Measurements from ENCODE around the gene C11orf86.
"Not testable (repeated sequence)": the region's sequence is repeated elsewhere in the genome, so short reads cannot be mapped to it uniquely, and the experiment has no call there.

C11orf86 gene

DNA sequence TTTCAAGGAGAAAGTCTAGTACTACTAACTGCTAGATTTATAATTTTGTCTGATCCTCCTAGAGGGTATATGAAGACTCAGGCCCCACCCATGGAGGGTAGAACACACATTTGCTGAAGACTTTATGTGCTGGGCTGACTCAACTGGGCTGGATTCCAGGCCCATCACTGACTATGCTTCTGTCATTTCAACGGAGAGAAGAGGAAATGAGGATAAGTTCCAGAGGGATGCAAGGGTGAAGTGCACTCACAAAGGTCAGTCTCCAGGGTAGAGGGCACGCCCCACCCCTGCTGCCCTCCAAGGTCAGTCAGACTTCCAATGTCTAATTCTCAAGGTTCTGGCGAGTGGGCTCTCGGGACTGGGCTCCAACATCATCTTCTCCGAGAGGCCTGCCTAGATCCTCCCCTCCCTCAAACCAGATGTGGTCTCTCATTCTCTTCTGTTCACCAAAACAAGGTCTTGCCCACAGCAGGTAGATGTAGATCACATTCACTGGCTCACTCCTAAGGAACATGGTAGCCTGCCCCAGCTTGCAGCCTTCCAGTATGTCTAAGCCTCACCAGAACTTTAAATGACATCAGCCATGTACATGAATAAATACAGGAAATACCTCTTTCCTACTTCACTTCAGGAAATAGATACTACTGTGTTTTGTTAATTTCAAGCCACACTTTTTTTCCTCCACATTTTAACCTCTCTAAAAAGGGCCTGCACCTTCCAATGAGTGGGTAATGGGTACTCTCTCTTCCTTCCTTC lies 7.3 kb upstream of the C11orf86 start:
- no peak for DNase-seq (ENCODE audit: low spot score)

DNA sequence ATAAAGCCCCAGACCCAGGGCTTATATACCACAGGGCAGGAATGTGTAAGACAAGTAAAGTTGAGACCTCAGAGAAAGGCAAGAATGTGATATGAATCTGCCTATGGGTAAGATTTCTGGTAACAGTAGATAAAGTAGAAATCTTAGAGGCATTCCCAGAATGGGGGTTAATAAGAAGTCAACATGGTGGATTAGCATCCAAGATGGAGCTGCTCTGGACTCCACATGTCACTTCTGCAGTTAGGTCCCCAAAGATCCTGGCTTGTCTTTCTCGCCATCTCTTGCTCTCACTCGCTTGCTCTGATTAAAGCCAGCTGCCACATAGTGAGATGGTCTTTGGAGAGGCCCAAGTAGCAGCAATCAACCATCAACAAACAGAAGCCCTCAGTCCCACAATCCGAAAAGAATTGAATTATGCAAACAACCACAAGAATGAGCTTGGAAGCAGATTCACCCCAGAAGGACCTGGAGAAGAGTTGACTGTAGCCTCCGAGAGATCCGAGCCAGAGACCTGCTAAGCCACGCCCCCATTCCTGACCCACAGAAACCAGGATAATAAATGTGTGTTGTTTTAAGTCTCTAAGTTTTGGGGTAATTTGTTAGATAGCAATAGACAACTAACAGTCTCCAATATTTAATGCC lies 5.4 kb upstream of the C11orf86 start:
- no peak for DNase-seq (ENCODE audit: low spot score)

DNA sequence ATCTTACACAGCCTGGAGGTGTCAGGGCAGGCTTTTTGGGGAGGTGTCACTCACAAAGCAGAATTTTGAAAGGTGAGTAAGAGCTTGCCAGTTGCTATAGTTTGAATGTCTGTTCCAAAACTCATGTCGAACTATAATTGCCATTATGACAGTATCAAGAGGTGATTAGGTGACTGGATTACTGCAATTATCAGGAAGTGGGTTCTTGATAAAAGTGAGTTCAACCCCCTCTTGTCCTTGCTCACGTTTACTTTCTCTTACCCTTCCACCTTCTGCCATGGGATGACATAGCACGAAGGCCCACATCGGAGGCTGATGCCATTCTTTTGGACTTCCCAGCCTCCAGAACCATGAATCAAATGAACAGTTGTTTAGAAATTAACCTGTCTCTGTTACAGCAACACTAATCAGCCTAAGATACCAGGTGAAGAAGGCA lies 4.7 kb upstream of the C11orf86 start:
- no peak for DNase-seq (ENCODE audit: low spot score)

DNA sequence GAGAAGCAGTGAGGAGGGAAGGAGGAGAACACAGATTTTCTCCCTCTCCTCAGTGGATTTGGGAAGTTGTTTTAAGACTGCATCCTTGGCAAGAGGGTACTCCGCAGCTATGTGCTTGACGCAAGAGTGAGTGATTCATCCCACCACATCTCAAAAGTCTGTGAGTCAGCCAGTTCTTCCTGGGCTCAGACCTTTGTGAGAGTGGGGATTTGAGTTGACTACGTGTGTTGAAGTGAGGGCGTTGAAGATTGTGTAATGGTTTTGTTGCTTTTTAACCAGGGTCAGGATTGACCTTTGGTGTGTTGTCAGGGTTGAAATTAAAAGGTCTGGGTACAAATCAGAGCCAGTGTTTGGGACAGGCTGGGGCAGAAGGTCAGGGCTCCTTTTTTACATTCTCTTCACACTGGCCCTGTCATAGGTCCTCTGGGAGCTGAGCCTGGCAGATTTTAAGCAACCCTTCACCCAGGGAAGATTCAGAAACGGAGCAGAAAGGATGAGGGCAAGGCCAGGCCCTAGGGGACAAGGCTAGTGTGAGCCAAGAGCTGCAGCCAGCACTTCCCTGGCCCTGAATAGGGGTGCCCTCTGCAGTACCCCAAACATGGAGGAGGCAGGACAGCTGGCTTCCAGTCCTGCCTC lies 4.2 kb upstream of the C11orf86 start:
- no peak for DNase-seq (ENCODE audit: low spot score)

DNA sequence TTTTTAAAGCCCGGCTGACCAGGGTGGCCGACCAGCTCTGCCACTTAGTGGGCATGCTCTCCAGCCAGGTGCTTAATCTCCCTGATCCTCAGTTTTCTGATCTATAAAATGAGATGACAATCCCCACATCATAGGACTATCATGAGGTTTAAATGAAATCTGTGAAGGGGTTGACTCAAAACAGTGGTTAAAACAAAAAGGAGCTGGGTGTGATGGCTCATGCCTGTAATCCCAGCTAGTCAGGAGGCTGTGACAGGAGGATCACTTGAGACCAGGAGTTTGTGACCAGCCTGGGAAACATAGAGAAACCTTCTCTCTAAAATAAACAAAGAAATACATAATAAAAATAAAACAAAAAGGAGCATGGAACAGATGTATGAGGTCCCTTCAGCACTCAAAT lies 3.6 kb upstream of the C11orf86 start:
- no peak for DNase-seq (ENCODE audit: low spot score)

DNA sequence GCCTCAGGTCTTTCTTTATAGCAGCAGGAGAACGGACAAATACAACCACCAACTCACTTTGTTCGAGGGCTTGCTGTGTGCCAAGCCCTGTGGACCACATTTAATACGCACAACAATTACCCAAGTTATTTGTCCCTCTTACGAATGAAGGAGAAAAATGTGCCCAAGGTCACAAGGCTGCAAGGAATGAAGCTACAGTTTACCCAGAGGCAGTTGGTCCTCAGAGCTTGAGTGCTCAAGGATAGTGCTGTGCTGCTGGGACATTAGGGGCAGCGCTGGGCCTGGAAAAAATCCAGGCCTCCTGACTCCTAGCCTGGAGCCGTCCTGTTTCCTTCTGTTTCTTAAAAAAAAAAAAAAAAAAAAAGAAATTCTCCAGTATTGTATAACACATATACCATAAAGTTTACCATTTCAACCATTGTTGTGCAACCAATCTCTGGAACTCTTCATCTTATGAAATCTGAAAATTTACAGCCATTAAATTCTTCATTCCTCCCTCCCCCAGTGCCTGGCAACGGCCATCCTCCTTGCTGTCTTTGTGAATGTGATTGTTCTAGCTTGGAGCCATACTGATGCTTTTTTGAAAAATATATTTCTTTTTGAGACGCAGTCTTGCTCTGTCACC lies 1.0 kb upstream of the C11orf86 start:
- no peak for DNase-seq (ENCODE audit: low spot score)

DNA sequence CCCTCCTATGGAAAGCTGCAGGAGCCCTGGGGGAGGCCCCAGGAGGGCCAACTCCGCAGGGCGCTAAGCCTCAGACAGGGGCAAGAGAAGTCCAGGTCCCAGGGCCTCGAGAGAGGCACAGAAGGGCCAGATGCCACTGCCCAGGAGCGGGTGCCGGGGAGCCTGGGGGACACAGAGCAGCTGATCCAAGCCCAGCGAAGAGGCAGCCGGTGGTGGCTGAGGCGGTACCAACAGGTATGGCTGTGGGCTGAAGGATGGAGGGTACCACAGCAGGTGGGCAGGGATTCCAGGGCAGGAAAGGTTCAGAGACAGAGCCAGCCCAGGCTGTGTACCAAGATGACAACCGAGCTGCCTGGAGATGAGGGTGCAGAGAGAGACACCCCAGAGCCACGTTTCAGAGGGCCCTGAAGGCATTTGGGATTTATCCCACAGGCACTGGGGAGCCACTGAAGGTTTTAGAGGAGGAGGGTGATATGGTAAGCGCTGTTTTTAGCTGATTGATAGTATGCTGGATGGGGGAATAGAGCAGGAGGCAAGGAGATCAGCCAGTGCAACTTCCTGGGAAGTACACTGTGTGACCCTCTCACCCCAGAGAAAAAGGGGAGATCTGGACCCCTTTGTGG lies 412 bp downstream of the C11orf86 start:
- DNase-seq (ENCODE audit: low spot score) = no peak

DNA sequence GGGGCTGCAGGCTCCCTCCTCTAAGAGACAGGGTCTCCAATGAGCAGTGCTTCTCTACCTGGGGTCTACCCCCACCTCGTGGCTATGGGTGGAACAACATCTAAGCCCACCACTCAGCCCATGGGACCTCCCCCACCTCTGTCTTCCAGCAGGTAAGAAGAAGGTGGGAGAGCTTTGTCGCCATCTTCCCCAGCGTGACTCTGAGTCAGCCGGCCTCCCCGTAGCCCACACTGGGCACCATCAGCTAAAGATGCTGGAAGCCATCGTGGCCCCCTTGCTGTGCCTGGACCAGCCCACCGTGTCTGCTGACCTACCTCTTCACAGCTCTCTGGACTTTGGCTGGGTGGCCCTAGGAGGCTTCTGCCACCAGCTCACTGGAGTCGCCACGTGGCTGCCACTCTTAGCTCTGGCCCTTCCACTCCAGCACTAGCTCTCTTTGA lies 944 bp downstream of the C11orf86 start:
- no peak for DNase-seq (ENCODE audit: low spot score)

DNA sequence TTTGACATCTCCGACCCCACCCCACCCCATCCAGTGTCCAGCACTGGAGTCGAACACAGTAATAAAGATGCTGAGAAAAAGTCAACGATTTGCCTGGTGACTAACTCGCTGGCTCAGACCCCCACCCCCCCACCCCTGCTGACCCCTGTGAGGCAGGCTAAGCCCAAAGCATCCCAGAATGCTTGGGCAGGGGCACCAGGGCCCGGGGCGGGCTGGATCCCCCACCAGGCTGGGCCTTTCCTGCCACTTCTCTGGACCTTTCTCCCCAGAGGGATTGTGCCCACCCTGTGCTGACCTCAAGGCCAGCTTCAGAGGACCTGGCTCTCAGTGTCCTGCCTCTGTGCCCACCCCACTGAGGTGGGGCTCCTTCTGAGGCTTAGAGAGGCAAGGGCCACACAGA lies 1.8 kb downstream of the C11orf86 start:
- DNase-seq (ENCODE audit: low spot score) = no peak

DNA sequence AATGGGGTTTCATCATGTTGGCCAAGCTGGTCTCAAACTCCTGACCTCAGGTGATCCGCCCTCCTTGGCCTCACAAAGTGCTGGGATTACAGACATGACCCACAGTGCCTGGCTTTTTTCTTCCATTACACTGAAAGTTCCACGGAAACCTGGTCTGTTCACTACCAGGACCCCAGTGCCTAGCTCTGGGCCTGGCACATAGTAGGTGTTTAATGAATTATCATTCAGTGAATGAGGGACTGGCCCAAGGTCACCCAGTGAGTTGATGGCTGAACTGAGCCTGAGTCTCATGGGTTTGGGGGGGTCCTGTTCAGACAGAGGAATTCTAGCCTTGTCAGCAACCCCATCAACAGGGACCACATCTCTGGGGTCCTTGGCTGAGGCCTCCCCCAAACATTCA lies 3.1 kb downstream of the C11orf86 start:
- no peak for DNase-seq (ENCODE audit: low spot score)

DNA sequence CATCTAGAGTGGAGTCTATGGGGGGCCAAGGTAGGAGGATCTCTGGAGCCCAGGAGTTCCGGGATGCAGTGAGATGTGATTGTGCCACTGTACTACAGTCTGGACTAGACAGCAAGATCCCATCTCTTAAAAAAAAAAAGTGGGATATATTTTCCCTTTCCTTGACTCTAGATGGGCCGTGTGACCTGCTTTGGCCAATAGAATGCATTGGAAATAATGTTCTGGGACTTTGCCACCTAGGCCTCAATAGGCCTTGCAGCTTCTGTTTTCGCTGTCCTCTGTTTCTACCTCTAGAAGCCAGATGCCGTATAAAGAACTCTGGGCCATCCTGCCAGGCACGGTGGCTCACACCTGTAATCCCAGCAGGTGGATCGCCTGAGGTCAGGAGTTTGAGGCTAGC lies 3.6 kb downstream of the C11orf86 start:
- no peak for DNase-seq (ENCODE audit: low spot score)

DNA sequence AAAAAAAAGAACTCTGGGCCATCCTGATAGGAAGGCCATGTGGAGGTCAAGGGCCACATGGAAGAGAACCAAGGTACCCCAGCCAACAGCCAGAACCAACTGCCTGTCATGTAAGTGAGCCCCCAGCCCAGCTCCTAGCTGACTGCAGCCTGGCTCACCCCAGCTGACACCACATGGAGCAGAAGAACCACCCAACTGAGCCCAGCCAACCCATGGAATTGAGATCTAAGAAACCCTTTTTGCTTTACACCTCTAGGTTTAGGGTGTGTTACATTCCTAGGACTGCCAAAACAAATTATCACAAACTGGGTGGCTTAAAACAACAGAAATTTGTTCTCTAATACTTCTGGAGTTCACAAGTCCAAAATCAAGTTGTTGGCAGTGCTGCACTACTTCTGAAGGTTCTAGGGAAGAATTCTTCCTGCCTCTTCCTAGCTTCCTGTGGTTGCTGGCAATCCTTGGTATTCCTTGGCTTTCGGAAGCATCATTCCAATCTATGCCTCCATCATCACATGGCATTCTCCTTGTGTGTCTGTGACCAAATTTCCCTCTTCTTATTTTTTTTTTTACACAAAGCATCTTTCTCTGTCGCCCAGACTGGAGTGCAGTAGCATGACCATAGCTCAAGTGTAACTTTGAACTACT lies 4.4 kb downstream of the C11orf86 start:
- DNase-seq (ENCODE audit: low spot score) = no peak

DNA sequence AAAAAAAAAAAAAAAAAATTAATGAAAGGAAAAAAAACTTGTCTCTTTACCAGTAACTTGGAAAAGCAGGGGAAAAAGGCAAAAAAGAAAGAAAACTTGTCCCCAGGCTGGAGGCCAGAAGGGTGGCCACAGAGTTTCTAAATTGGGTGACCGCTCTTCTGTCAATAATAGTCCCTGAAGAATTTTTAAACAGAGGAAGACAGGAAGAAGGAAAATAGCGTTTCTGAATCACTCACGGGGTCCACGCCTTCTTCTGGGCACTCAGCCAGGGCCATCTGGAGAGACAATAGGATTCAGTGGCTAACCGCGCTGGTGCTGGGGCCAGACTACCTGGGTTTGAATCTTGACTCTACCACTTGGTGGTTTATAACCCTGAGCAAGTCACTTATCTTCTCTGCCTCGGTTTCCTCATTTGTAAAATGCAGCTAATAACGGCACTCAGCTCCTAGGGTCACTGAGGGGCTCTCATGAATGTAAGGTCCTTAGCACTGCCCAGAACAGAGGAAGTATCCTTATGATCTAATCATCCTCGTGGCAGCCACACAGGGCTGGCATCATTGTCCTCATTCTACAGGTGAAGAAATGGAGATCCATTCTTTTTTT lies 7.0 kb downstream of the C11orf86 start:
- peak; percentile 76 for DNase-seq (ENCODE audit: low spot score)

DNA sequence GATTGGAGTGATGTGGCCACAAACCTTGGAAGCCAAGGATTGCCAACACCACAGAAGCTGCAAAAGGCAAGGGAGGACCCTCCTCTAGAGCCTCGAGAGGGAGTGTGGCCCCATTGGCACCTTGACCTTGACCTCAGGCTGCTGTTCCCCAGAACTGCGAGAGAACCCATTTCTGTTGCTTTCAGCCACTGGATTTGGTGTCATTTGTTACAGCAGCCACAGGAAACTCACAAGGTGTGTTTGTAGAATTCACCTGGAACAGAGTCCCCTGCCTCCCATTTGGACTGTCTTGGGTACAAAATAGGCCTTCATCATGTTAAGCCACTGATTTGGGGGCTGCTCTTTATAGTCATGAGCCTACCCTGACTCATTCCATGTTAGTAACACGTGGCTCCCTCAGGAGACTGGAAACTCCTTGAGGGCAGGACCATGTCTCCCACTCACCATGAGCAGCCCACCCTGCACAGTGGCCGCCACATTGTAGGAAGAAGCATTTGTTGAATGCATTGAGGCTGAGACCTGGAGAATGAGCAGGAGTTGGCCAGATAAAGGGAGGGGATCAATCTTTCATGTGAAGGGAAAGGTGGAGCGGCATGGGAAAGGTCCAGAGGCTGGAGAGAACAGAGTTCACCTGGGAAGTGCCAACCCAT lies 8.3 kb downstream of the C11orf86 start:
- DNase-seq (ENCODE audit: low spot score) = no peak

DNA sequence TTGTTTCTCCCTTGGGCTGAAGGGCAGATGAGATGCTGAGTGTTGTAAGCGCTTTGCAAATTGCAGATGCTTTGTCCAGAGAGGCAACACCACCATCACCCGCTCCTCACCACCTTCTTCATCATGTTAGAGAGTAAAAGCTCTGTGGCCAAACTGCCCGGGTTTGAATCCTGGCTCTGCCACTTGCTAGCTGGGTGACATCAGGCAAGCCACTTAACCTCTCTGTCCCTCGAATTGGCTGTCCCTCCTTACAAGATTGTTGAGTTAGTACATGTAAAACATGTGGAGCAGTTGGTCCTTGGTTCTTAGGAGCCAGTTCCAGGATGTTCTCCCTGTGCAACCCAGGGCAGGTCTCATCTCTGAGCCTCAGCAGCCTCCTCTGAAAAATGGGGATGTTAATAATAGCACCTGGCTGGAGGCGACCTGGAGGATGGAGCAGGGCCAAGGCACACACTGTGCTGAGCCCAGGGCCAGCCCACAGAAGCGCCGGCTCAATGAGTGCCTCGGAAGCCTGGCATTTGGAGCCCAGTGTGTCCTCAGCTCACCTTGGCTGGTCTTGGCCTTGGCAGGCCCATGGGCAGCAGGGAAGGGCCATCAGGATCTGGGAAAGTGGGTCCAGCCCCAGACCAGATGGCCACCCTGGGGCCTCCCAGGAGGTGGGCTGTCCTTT lies 10.5 kb downstream of the C11orf86 start:
- DNase-seq (ENCODE audit: low spot score) = no peak

DNA sequence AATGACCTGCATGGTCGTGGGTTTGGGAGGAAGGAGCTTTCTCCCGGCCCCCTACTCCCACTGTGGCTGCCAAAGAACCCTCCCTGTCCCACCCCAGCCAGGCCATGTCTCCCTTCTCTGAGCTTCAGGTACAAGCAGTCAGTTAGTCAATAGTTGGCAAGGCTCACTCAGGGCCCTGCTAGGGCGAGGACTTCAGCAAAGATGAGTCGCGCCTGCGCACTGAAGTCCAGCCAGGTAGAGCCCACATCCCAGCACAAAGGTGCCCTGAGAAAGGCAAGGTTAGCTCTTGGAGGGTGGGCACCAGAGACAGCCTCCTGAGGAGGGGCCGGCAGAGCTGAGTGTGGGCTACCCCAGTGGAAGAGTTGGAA lies 11.1 kb downstream of the C11orf86 start:
- DNase-seq (ENCODE audit: low spot score) = no peak

DNA sequence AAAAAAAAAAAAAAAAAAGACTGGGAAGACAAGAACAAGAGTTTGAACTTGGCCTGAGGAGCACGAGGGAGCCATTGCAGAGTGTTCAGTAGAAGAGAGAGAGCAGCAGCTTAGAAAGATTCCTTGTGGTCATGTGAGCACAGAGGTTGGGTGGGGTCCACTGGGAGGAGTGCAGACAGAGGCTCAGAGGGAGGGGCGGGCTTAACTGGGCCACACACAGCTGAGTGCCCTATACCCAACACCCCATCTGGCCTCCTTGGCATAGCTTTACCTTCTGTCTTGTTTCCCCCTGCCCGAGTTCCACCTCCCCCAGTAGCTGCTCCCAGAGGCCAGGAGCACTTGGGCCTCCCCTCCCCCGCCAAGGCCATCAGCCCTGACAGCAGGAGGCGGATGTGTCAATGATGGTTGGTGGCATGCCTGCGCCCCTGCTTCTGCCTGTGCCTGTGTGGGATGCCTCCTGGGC lies 12.1 kb downstream of the C11orf86 start:
- DNase-seq (ENCODE audit: low spot score) = no peak

DNA sequence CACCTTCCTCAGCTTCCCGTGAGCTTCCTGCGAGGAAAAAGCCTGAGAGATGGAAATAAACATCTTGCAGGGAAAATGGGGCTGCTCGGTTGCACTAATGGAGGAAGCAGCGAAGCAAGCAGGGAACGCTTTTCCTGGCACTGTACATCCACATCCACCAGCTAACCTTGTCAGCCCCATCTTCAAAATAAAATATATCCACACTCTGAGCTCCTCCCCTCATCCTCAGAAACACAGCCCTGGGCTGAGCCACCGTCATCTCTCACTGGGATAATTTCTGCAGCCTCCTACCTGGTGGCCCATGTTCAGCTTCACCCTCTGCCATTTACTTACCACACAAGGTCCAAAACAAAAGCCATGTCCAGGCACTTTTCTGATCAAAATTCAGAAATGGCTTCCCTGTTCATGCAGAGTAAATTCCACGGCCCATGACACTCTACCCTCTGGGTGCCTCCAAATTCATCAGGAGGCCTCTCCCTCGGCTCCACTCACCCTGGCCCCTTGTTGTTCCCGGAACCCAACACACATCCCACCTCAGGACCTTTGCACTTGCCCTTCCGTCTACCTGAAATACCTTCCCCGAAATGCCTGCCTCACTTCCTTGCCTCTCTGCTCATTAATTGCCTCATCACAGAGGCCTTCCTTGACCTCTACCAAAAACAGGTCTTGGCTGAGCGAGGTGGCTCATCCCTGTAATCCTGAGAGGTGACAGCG lies 13.0 kb downstream of the C11orf86 start:
- DNase-seq (ENCODE audit: low spot score) = no peak

DNA sequence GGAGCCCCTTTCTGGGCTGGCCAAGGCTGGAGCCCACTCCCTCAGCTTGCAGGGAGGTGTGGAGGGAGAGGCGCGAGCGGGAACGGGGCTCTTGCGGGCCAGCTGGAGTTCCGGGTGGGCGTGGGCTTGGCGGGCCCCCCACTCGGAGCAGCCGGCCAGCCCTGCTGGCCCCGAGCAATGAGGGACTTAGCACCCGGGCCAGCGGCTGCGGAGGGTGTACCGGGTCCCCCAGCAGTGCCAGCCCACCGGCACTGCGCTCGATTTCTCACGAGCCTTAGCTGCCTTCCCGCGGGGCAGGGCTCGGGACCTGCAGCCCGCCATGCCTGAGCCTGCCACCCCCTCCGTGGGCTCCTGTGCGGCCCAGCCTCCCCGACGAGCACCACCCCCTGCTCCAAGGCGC lies 13.6 kb downstream of the C11orf86 start:
- DNase-seq (ENCODE audit: low spot score) = not testable (repeated sequence)

DNA sequence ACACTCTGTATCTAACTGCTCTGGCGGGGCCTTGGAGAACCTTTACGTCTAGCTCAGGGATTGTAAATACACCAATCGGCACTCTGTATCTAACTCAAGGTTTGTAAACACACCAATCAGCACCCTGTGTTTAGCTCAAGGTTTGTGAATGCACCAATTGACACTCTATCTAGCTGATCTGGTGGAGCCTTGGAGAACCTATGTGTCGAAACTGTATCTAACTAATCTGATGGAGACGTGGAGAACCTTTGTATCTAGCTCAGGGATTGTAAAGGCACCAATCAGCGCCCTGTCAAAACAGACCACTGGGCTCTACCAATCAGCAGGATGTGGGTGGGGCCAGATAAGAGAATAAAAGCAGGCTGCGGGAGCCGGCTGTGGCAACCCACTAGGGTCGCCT lies 14.3 kb downstream of the C11orf86 start:
- not testable (repeated sequence) for DNase-seq (ENCODE audit: low spot score)

Data from left forelimb (tissue), 1 donor.